WTC11 (cell line): ENCODE measurements around the gene CPE. TPM values are rescaled to one million over a fixed set of nuclear protein-coding genes. Genes with fewer than 3 reads are reported as not detected.
A peak's percentile ranks its signal among the peaks of the same experiment; 100 is the strongest.

ENCODE experiments used
- ATAC-seq: fragments of 200-7000 bp; cut with Tn5 transposase; 2 replicates; pipeline ENCODE4 v1.10.0; 2021; ENCODE audit warnings: mild to moderate bottlenecking, moderate library complexity
- CTCF ChIA-PET: fragments of 300-600 bp; sonication (Branson Sonifier 250); formaldehyde crosslinking; loops from one replicate; lab custom pipeline; 2021; ENCODE audit warnings: antibody characterized with exemption; lab: Charles Lee
- POLR2A ChIA-PET: fragments of 350-600 bp; sonication (Branson Sonifier 250); formaldehyde crosslinking; loops from one replicate; lab custom pipeline; 2021; ENCODE audit warnings: antibody characterized with exemption; lab: Charles Lee
- DNase-seq: peaks from one replicate; pipeline ENCODE4 v3.0.0; 2021; ENCODE audit warnings: low spot score
- H3K27ac Mint-ChIP-seq: 2 replicates; pipeline ENCODE4 v1.8.0; 2021; ENCODE audit warnings: mixed read lengths
- H3K27me3 Mint-ChIP-seq: 2 replicates; pipeline ENCODE4 v1.8.0; 2021; ENCODE audit warnings: low read depth, mild to moderate bottlenecking, moderate library complexity, mixed read lengths
- H3K36me3 Mint-ChIP-seq: 2 replicates; pipeline ENCODE4 v1.8.0; 2021; ENCODE audit warnings: mixed read lengths
- H3K4me1 Mint-ChIP-seq: 2 replicates; pipeline ENCODE4 v1.8.0; 2022; ENCODE audit warnings: mixed read lengths
- H3K4me3 Mint-ChIP-seq: 2 replicates; pipeline ENCODE4 v1.8.0; 2021; ENCODE audit warnings: mild to moderate bottlenecking, moderate library complexity, mixed read lengths
- H3K9me3 Mint-ChIP-seq: 2 replicates; pipeline ENCODE4 v1.8.0; 2021; ENCODE audit warnings: mixed read lengths
- ATF1 ChIP-seq: sonication (generic); formaldehyde crosslinking; IDR thresholded peaks from 2 replicates; pipeline ENCODE4 v1.8.1; 2023; ENCODE audit warnings: mild to moderate bottlenecking, moderate library complexity, missing genetic modification reagents
- CREB1 ChIP-seq: sonication (generic); formaldehyde crosslinking; IDR thresholded peaks from 2 replicates; pipeline ENCODE4 v1.8.0; 2023; ENCODE audit warnings: mild to moderate bottlenecking, missing genetic modification reagents
- FOXP1 ChIP-seq: sonication (generic); formaldehyde crosslinking; IDR thresholded peaks from 2 replicates; pipeline ENCODE4 v1.8.0; 2022; ENCODE audit warnings: missing genetic modification reagents, mild to moderate bottlenecking, moderate library complexity, borderline replicate concordance
- GABPB1 ChIP-seq: sonication (generic); formaldehyde crosslinking; IDR thresholded peaks from 2 replicates; pipeline ENCODE4 v1.8.1; 2023; ENCODE audit warnings: mild to moderate bottlenecking, missing genetic modification reagents
- KAT7 ChIP-seq: sonication (generic); formaldehyde crosslinking; IDR thresholded peaks from 2 replicates; pipeline ENCODE4 v1.8.1; 2023; ENCODE audit warnings: missing genetic modification reagents, mild to moderate bottlenecking, borderline replicate concordance
- MAX ChIP-seq: sonication (generic); formaldehyde crosslinking; IDR thresholded peaks from 2 replicates; pipeline ENCODE4 v1.8.0; 2022; ENCODE audit warnings: mild to moderate bottlenecking, missing genetic modification reagents
- MYBL2 ChIP-seq: sonication (generic); formaldehyde crosslinking; IDR thresholded peaks from 2 replicates; pipeline ENCODE4 v1.8.1; 2023; ENCODE audit warnings: mild to moderate bottlenecking, moderate library complexity, missing genetic modification reagents
- NFE2L1 ChIP-seq: sonication (generic); formaldehyde crosslinking; IDR thresholded peaks from 2 replicates; pipeline ENCODE4 v1.8.1; 2023; ENCODE audit warnings: missing genetic modification reagents
- SMAD3 ChIP-seq: sonication (generic); formaldehyde crosslinking; IDR thresholded peaks from 2 replicates; pipeline ENCODE4 v1.8.0; 2022; ENCODE audit warnings: missing genetic modification reagents, mild to moderate bottlenecking, borderline replicate concordance
- TP53 ChIP-seq: sonication (generic); formaldehyde crosslinking; IDR thresholded peaks from 2 replicates; pipeline ENCODE4 v1.8.1; 2023; ENCODE audit warnings: mild to moderate bottlenecking, missing genetic modification reagents
- ZNF121 ChIP-seq: sonication (generic); formaldehyde crosslinking; IDR thresholded peaks from 2 replicates; pipeline ENCODE4 v1.8.0; 2023; ENCODE audit warnings: missing genetic modification reagents
- ZNF281 ChIP-seq: sonication (generic); formaldehyde crosslinking; IDR thresholded peaks from 2 replicates; pipeline ENCODE4 v1.8.0; 2023; ENCODE audit warnings: mild to moderate bottlenecking, missing genetic modification reagents
- ZNF423 ChIP-seq: fragments of 250-450 bp; sonication (Bioruptor Pico); IDR thresholded peaks from 2 replicates; pipeline ENCODE4 v2.1.2; 2022; ENCODE audit warnings: mild to moderate bottlenecking, moderate library complexity
- ZNF671 ChIP-seq: fragments of 250-450 bp; sonication (Bioruptor Pico); IDR thresholded peaks from 2 replicates; pipeline ENCODE4 v1.8.0; 2021; ENCODE audit warnings: mild to moderate bottlenecking
- total RNA-seq: library from RNA; stranded (reverse); gene quantifications from 3 replicates; pipeline ENCODE4 v1.2.3, GENCODE V29; 2021
- TF ChIP-seq, protein P1 (sequence below): fragments of 250-450 bp; sonication (Bioruptor Pico); IDR thresholded peaks from 2 replicates; pipeline ENCODE4 v1.9.0; 2021; ENCODE audit warnings: mild to moderate bottlenecking, borderline replicate concordance
- TF ChIP-seq, protein P2 (sequence below): sonication (generic); formaldehyde crosslinking; IDR thresholded peaks from 2 replicates; pipeline ENCODE4 v1.8.1; 2023; ENCODE audit warnings: mild to moderate bottlenecking, missing genetic modification reagents, borderline replicate concordance
- TF ChIP-seq, protein P3 (sequence below): sonication (generic); formaldehyde crosslinking; IDR thresholded peaks from 2 replicates; pipeline ENCODE4 v1.8.0; 2023; ENCODE audit warnings: missing genetic modification reagents, mild to moderate bottlenecking, borderline replicate concordance

CPE gene
- total RNA-seq, 1 experiment from 2014 or later, result 9.2 TPM

DNA sequence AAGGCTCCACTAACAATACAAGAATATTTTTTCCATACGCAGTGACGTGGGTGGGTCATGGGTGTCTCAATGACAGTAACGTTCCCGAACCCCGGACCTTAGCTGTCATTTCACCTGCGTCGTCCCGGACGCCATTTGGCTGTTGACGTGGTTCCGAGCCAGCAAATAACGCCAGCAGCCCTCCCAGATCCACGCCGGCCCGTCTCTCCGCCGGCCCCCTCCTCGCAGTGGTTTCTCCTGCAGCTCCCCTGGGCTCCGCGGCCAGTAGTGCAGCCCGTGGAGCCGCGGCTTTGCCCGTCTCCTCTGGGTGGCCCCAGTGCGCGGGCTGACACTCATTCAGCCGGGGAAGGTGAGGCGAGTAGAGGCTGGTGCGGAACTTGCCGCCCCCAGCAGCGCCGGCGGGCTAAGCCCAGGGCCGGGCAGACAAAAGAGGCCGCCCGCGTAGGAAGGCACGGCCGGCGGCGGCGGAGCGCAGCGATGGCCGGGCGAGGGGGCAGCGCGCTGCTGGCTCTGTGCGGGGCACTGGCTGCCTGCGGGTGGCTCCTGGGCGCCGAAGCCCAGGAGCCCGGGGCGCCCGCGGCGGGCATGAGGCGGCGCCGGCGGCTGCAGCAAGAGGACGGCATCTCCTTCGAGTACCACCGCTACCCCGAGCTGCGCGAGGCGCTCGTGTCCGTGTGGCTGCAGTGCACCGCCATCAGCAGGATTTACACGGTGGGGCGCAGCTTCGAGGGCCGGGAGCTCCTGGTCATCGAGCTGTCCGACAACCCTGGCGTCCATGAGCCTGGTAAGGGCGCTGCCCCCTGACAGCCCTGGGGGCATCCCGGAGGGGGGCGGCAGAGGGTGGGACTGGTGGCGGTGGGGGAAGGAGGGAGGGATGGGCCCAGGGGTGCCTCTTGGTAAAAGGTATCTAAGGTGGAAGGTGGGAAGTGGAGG lies at the start of gene CPE (continued):
- TF ChIP-seq CREB1 (CRISPR knock-in tag) (no peak), NFE2L1 (CRISPR knock-in tag) (no peak), ZNF671 (no peak), ATF1 (peak; percentile 53; the same call in 1 of the 2 replicates), KAT7 (CRISPR knock-in tag) (no peak), ZNF423 (peak; percentile 87), MYBL2 (CRISPR knock-in tag) (no peak), FOXP1 (CRISPR knock-in tag) (peak; percentile 58; the same call in 1 of the 2 replicates), GABPB1 (CRISPR knock-in tag) (peak; percentile 77; the same call in 1 of the 2 replicates)
- TF ChIP-seq, protein P1, sequence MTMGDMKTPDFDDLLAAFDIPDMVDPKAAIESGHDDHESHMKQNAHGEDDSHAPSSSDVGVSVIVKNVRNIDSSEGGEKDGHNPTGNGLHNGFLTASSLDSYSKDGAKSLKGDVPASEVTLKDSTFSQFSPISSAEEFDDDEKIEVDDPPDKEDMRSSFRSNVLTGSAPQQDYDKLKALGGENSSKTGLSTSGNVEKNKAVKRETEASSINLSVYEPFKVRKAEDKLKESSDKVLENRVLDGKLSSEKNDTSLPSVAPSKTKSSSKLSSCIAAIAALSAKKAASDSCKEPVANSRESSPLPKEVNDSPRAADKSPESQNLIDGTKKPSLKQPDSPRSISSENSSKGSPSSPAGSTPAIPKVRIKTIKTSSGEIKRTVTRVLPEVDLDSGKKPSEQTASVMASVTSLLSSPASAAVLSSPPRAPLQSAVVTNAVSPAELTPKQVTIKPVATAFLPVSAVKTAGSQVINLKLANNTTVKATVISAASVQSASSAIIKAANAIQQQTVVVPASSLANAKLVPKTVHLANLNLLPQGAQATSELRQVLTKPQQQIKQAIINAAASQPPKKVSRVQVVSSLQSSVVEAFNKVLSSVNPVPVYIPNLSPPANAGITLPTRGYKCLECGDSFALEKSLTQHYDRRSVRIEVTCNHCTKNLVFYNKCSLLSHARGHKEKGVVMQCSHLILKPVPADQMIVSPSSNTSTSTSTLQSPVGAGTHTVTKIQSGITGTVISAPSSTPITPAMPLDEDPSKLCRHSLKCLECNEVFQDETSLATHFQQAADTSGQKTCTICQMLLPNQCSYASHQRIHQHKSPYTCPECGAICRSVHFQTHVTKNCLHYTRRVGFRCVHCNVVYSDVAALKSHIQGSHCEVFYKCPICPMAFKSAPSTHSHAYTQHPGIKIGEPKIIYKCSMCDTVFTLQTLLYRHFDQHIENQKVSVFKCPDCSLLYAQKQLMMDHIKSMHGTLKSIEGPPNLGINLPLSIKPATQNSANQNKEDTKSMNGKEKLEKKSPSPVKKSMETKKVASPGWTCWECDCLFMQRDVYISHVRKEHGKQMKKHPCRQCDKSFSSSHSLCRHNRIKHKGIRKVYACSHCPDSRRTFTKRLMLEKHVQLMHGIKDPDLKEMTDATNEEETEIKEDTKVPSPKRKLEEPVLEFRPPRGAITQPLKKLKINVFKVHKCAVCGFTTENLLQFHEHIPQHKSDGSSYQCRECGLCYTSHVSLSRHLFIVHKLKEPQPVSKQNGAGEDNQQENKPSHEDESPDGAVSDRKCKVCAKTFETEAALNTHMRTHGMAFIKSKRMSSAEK (CRISPR knock-in tag), result no peak

DNA sequence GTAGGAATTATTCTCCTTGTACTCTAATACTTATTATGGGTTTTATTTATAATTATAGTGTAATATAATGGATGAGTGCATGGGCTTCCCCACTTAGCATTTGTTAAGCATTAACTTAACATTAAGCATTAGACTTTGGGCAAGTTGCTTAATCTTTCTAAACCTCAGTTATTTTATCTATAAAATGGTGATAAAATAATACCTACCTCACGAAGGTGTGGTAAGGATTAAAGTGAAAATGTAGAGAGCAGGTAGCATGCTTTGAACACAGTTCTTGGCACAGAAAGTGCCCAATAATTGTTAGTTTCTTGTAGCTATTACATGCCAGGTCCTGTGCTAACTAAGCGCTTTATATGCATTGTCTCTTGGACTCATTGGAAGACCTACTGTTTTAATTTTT lies 48.7 kb upstream of the CPE start:
- H3K4me1 Mint-ChIP-seq, result peaks cover 56% of the 10 kb centered on the region
- H3K27ac Mint-ChIP-seq, result peak overlapping the region; percentile 61
- peaks cover 34% of the 10 kb centered on the region for H3K36me3 Mint-ChIP-seq
- no peaks in the 10 kb centered on the region for H3K9me3 Mint-ChIP-seq
- H3K27me3 Mint-ChIP-seq, result no peaks in the 10 kb centered on the region
- POLR2A ChIA-PET, result no interaction called here
- CTCF ChIA-PET, result interaction anchor here (1.6 kb wide), 1 partner anchor 199 kb away, joined by 5 read pairs; no protein-coding TSS in a partner anchor
- DNase-seq, result no peak
- no peak for ATAC-seq
- H3K4me3 Mint-ChIP-seq, result no peak overlapping the region
- TF ChIP-seq MAX (CRISPR knock-in tag) (no peak), MYBL2 (CRISPR knock-in tag) (no peak), TP53 (no peak), ZNF281 (CRISPR knock-in tag) (no peak), ZNF121 (CRISPR knock-in tag) (no peak), SMAD3 (CRISPR knock-in tag) (no peak)
- TF ChIP-seq, protein P2, sequence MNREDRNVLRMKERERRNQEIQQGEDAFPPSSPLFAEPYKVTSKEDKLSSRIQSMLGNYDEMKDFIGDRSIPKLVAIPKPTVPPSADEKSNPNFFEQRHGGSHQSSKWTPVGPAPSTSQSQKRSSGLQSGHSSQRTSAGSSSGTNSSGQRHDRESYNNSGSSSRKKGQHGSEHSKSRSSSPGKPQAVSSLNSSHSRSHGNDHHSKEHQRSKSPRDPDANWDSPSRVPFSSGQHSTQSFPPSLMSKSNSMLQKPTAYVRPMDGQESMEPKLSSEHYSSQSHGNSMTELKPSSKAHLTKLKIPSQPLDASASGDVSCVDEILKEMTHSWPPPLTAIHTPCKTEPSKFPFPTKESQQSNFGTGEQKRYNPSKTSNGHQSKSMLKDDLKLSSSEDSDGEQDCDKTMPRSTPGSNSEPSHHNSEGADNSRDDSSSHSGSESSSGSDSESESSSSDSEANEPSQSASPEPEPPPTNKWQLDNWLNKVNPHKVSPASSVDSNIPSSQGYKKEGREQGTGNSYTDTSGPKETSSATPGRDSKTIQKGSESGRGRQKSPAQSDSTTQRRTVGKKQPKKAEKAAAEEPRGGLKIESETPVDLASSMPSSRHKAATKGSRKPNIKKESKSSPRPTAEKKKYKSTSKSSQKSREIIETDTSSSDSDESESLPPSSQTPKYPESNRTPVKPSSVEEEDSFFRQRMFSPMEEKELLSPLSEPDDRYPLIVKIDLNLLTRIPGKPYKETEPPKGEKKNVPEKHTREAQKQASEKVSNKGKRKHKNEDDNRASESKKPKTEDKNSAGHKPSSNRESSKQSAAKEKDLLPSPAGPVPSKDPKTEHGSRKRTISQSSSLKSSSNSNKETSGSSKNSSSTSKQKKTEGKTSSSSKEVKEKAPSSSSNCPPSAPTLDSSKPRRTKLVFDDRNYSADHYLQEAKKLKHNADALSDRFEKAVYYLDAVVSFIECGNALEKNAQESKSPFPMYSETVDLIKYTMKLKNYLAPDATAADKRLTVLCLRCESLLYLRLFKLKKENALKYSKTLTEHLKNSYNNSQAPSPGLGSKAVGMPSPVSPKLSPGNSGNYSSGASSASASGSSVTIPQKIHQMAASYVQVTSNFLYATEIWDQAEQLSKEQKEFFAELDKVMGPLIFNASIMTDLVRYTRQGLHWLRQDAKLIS (CRISPR knock-in tag), result no peak
- TF ChIP-seq, protein P3, sequence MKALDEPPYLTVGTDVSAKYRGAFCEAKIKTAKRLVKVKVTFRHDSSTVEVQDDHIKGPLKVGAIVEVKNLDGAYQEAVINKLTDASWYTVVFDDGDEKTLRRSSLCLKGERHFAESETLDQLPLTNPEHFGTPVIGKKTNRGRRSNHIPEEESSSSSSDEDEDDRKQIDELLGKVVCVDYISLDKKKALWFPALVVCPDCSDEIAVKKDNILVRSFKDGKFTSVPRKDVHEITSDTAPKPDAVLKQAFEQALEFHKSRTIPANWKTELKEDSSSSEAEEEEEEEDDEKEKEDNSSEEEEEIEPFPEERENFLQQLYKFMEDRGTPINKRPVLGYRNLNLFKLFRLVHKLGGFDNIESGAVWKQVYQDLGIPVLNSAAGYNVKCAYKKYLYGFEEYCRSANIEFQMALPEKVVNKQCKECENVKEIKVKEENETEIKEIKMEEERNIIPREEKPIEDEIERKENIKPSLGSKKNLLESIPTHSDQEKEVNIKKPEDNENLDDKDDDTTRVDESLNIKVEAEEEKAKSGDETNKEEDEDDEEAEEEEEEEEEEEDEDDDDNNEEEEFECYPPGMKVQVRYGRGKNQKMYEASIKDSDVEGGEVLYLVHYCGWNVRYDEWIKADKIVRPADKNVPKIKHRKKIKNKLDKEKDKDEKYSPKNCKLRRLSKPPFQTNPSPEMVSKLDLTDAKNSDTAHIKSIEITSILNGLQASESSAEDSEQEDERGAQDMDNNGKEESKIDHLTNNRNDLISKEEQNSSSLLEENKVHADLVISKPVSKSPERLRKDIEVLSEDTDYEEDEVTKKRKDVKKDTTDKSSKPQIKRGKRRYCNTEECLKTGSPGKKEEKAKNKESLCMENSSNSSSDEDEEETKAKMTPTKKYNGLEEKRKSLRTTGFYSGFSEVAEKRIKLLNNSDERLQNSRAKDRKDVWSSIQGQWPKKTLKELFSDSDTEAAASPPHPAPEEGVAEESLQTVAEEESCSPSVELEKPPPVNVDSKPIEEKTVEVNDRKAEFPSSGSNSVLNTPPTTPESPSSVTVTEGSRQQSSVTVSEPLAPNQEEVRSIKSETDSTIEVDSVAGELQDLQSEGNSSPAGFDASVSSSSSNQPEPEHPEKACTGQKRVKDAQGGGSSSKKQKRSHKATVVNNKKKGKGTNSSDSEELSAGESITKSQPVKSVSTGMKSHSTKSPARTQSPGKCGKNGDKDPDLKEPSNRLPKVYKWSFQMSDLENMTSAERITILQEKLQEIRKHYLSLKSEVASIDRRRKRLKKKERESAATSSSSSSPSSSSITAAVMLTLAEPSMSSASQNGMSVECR, result no peak
